Measurements from ENCODE around the gene FRMD8.

- no peak for TF ChIP-seq EZH2 (IDR thresholded peaks at IDR 0.05; ENCODE audit: low read length)
- no peak for TF ChIP-seq CTCF (optimal IDR thresholded peaks at IDR 0.05 in 1 of 3, IDR thresholded peaks at IDR 0.05 in 1 of 3, conservative IDR thresholded peaks at IDR 0.05 in 1 of 3; ENCODE audit: extremely low read depth in 1 of 3, insufficient read depth in 2 of 3, low read length in 3 of 3)
These were observed 13.4 kb downstream of the FRMD8 start for GRCh38 chr11:65399845-65400244.
